Bone marrow (tissue), 2 donors: ENCODE measurements around the gene HNRNPA0.
A peak's percentile ranks its signal among the peaks of the same experiment; 100 is the strongest.

Experiments used
- DNase-seq, 2 donors: peaks; one replicate each; lab custom pipeline; 2025; lab: John Stamatoyannopoulos, UW

Gene HNRNPA0

GRCh38 chr5:137754961-137755762 lies 999 bp upstream of the HNRNPA0 start:
- no peak for DNase-seq

- no peak for DNase-seq
Measured at GRCh38 chr5:137753691-137754187, 424 bp downstream of the HNRNPA0 start.

GRCh38 chr5:137752905-137753690 lies 1.1 kb downstream of the HNRNPA0 start:
- DNase-seq: peak in 1 of 2 donors; percentile 53

- no peak for DNase-seq
Measured at GRCh38 chr5:137751869-137752491, 2.2 kb downstream of the HNRNPA0 start.

- no peak for DNase-seq
Measured at GRCh38 chr5:137750436-137750835, 3.7 kb downstream of the HNRNPA0 start.

GRCh38 chr5:137747848-137748247 lies 6.3 kb downstream of the HNRNPA0 start:
- DNase-seq: no peak

- DNase-seq: peak in 1 of 2 donors; percentile 67
Measured at GRCh38 chr5:137743031-137743640, 11.0 kb downstream of the HNRNPA0 start.

- no peak for DNase-seq
Measured at GRCh38 chr5:137741718-137742117, 12.4 kb downstream of the HNRNPA0 start.

- no peak for DNase-seq
Measured at GRCh38 chr5:137739737-137740136, 14.4 kb downstream of the HNRNPA0 start.

- DNase-seq: no peak
Measured at GRCh38 chr5:137738947-137739346, 15.2 kb downstream of the HNRNPA0 start.

- no peak for DNase-seq
Measured at GRCh38 chr5:137737349-137738131, 16.6 kb downstream of the HNRNPA0 start.

- no peak for DNase-seq
Measured at GRCh38 chr5:137736496-137736895, 17.7 kb downstream of the HNRNPA0 start.

GRCh38 chr5:137735555-137736284 lies 18.4 kb downstream of the HNRNPA0 start, which contains the start of gene KLHL3:
Gene KLHL3 (minus strand): TSS chr5:137736089. CDS start chr5:137735646, 443 bp downstream.
- no peak for DNase-seq

GRCh38 chr5:137734962-137735554 lies 19.1 kb downstream of the HNRNPA0 start:
- no peak for DNase-seq

GRCh38 chr5:137734331-137734730 lies 19.8 kb downstream of the HNRNPA0 start:
- no peak for DNase-seq

- no peak for DNase-seq
Measured at GRCh38 chr5:137733922-137734321, 20.2 kb downstream of the HNRNPA0 start.

- no peak for DNase-seq
Measured at GRCh38 chr5:137733006-137733405, 21.2 kb downstream of the HNRNPA0 start.

- DNase-seq: no peak
Measured at GRCh38 chr5:137731176-137731575, 23.0 kb downstream of the HNRNPA0 start.

- DNase-seq: no peak
Measured at GRCh38 chr5:137730336-137730735, 23.8 kb downstream of the HNRNPA0 start.

- no peak for DNase-seq
Measured at GRCh38 chr5:137728048-137728447, 26.1 kb downstream of the HNRNPA0 start.
